Kidney epithelial cell (primary cell): ENCODE results near the gene PLPP6. TPM values are rescaled to one million over a fixed set of nuclear protein-coding genes. Genes with fewer than 3 reads are reported as not detected.
A peak's percentile ranks its signal among the peaks of the same experiment; 100 is the strongest.
"Not testable (repeated sequence)": the region's sequence is repeated elsewhere in the genome, so short reads cannot be mapped to it uniquely, and the experiment has no call there.

ENCODE experiments used
- DNase-seq: peaks from one replicate; pipeline ENCODE4 v3.0.0-alpha.2; 2010; ENCODE audit warnings: low read depth
- H3K27me3 ChIP-seq: 2 replicates; pipeline ENCODE4 v1.6.0; 2011; ENCODE audit warnings: low read length; ENCODE audit not compliant: control insufficient read depth, insufficient read depth
- H3K36me3 ChIP-seq: 2 replicates; pipeline ENCODE4 v1.5.1; 2011; ENCODE audit warnings: low read length; ENCODE audit not compliant: control insufficient read depth, insufficient read depth
- H3K4me3 ChIP-seq: 2 replicates; pipeline ENCODE4 v1.5.1; 2011; ENCODE audit warnings: low read depth, mild to moderate bottlenecking, control low read depth, low read length
- total RNA-seq: library from RNA; depleted of rRNA; stranded (reverse); fragments of >200 nt; gene quantifications from 2 replicates; pipeline ENCODE4 v1.2.3, GENCODE V29; 2015
- TF ChIP-seq, protein P1 (sequence below): IDR thresholded peaks from 2 replicates; pipeline ENCODE4 v1.5.1; 2011; ENCODE audit warnings: mild to moderate bottlenecking, moderate library complexity, low read length, control low read depth, inconsistent platforms; ENCODE audit not compliant: insufficient read depth, poor library complexity, severe bottlenecking

PLPP6 gene
- total RNA-seq, 1 donor from 2014 or later: 10.0 TPM

DNA sequence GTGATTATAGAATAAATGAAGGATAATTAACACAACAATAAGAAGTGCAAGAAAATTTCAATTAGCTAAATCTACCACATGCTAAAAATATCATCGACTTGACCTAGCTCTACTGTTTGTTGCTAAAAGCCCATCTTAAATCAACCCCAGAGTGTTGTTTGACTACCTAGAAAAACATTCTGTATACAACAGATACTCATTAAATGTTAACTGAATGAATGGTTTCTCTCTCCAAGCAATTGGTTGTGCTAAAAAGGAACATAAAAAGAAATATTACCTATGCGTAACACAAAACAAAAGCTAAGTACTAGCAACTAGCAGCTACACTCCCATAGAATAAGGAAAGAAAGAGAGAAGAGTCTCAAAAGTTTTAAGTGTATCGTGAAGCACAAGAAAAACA, 5.5 kb upstream of the PLPP6 start:
- H3K4me3 ChIP-seq: no peak overlapping the region

DNA sequence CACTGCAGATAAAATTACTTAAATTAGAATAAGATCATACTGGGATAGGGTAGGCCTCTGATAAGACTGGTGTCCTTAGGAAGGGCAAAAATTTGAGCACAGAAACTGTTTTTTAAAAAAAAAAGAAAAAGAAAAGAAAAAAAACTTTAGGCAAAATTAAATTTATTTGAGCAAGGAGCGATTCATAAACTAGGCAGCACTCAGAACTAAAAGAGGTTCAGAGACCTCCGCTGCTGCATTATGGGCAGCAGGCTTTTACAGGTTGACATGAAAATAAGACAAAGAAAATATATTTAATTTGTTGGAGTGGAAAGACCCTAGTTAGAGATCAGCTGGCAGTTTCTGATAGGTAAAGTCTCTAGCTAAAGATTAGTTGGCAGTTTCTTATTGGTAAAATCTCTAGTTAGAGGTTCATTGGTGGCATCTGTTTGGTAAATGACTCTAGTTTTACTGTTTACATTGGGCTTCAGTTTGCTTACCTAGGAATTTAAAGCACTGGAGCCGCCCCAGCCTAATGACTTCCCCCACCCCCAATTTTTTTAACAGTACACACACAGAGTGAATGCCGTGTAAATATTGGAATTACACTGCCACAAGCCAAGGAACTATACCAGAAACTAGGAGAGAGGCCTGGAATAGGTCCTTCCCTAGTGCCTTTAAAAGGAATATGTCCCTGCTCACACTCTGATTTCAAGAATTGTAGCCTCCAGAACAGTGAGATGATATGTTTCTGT, 4.5 kb upstream of the PLPP6 start:
- no peak for DNase-seq
- no peak overlapping the region for H3K4me3 ChIP-seq
- no peaks in the 10 kb centered on the region for H3K27me3 ChIP-seq
- TF ChIP-seq, protein P1, sequence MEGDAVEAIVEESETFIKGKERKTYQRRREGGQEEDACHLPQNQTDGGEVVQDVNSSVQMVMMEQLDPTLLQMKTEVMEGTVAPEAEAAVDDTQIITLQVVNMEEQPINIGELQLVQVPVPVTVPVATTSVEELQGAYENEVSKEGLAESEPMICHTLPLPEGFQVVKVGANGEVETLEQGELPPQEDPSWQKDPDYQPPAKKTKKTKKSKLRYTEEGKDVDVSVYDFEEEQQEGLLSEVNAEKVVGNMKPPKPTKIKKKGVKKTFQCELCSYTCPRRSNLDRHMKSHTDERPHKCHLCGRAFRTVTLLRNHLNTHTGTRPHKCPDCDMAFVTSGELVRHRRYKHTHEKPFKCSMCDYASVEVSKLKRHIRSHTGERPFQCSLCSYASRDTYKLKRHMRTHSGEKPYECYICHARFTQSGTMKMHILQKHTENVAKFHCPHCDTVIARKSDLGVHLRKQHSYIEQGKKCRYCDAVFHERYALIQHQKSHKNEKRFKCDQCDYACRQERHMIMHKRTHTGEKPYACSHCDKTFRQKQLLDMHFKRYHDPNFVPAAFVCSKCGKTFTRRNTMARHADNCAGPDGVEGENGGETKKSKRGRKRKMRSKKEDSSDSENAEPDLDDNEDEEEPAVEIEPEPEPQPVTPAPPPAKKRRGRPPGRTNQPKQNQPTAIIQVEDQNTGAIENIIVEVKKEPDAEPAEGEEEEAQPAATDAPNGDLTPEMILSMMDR: no peak
- H3K36me3 ChIP-seq: no peaks in the 10 kb centered on the region

More for the DNA sequence above, 5.5 kb upstream of the PLPP6 start:
- H3K27me3 ChIP-seq: no peaks in the 10 kb centered on the region
- TF ChIP-seq, protein P1: no peak
- DNase-seq: no peak
- no peaks in the 10 kb centered on the region for H3K36me3 ChIP-seq

DNA sequence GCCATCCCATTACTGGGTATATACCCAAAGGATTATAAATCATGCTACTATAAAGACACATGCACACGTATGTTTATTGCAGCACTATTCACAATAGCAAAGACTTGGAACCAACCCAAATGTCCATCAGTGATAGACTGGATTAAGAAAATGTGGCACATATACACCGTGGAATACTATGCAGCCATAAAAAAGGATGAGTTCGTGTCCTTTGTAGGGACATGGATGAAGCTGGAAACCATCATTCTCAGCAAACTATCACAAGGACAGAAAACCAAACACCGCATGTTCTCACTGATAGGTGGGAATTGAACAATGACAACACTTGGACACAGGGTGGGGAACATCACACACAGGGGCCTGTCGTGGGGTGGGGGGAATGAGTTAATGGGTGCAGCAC, 1.4 kb upstream of the PLPP6 start:
- not testable (repeated sequence) for DNase-seq, H3K4me3 ChIP-seq, H3K36me3 ChIP-seq, H3K27me3 ChIP-seq

DNA sequence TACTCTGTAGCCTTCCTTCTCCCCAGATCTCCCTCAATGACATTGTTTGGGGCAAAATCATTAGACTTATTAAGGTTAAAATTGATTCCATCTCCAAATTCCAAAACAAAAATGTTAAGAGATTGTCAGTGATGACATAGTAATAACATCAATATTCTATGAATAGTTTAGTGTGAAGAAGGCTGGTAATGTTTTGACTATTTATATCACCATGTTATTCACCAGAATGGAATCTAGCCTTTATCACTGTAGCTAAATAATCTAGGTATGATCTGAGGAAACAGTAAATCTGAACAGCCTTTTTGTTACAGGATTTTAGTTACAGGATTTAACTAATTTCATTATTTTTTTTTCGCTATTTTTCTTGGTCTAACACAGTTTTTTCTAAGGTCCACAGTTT, 929 bp upstream of the PLPP6 start:
- H3K4me3 ChIP-seq: no peak overlapping the region
- no peak for DNase-seq
- TF ChIP-seq, protein P1: no peak
- no peaks in the 10 kb centered on the region for H3K27me3 ChIP-seq
- H3K36me3 ChIP-seq: no peaks in the 10 kb centered on the region

DNA sequence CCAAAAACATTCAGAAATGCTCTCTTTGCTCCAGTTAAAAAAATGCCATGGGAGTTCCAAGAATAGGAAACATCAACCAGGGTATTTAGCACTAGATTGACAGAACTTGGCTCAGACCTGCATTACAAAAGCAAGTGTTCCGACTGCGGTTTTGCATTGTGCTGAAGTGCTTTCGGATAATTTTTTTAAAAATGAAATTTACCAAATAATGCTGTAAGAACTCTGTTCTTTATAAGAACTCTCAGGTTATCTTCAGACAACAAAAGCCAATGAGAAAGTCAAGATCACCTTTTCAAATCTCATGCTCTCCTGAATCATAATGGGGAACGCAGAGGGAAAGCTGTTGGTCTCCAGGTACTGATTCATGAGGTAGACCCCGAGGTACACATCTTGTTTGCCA, 483 bp upstream of the PLPP6 start:
- DNase-seq: no peak
- TF ChIP-seq, protein P1: no peak
- H3K36me3 ChIP-seq: no peaks in the 10 kb centered on the region
- no peaks in the 10 kb centered on the region for H3K27me3 ChIP-seq
- H3K4me3 ChIP-seq: peak overlapping the region; percentile 78

DNA sequence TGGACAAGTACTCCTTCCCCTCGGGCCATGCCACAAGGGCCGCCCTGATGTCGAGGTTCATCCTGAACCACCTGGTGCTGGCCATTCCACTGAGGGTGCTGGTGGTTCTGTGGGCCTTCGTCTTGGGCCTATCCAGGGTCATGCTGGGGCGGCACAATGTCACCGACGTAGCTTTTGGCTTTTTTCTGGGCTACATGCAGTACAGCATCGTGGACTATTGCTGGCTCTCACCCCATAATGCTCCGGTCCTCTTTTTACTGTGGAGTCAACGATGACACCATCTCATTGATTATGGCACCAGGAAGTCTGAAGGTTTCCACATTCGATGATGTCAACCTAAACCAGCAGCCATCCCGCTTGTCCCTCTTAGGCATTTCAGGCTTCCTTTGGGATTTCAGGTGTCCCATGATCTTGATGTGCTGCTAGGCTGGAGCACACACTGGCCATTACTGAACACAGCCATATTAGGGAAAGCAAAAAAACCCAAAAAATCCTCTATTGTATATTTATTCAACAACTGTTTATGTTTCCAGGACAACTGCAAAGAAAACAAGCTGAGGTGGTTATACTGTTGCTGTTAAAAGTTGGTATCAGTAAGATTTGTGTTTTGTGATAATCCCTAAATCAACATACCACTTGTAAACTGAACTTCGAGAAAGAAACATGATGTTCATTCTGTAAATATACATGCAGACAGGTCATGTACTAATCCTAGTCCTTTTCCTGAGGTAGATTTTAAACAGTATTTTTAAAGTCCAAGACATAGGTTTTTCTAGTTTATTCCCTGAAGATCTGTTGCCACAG, 1.1 kb downstream of the PLPP6 start:
- no peaks in the 10 kb centered on the region for H3K36me3 ChIP-seq
- H3K27me3 ChIP-seq: no peaks in the 10 kb centered on the region
- TF ChIP-seq, protein P1: no peak
- H3K4me3 ChIP-seq: peak overlapping the region; percentile 78
- no peak for DNase-seq
